Islet of Langerhans (tissue), 1 donor: ENCODE measurements around the gene RELL2.

Source experiments
- FAIRE-seq: peaks from one replicate; lab custom pipeline; 2011; peaks lifted over from hg19 to GRCh38; lab: Jason Lieb, UNC

Gene RELL2

GRCh38 chr5:141680178-141680577, 43.4 kb downstream of the RELL2 start:
- FAIRE-seq: no peak

DNA sequence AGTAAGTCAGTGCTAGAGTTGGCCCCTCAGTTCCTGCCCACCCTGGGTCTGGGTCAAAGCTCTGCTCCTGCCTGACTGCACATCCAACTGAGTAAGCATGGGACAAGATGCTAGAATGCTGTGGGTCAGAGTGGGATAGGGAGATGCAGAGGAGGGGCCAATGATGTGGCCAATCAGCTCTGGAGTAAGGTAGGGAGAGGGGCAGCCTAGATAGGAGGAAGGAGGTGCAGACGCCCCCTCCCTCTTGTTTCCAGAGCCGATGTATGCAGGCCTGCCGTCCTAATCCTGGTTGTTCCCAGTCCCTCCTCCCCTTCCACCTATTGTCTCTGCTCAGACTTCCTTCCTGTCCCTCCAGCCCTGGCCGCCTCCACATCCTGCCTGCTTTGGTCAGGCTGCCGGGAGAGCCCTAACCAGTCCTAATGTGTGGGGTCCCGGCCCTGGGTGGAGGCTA, 44.0 kb downstream of the RELL2 start:
- no peak for FAIRE-seq

DNA sequence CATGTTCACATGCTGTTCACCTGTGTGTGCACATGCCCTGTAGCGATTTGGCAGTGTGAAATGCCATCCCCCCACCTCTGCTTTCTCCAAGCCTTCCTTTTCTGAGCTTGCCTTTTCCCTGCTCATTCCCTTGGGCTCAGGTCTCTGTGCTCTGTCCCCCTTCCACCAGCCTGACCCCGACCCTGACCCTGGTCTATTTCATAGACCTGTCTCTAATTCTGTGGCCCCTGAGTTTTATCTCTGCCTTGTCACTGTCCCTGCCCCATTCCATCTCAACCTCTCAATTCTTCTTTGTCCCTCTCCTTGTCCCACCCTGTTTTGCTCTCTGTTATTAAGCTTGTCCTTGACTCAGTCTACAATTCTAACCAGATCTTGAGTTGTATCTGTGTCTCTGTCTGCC, 44.5 kb downstream of the RELL2 start:
- FAIRE-seq: no peak

GRCh38 chr5:141681695-141682641, 45.2 kb downstream of the RELL2 start, which contains the start of gene ARAP3:
TSS of gene ARAP3 (minus strand) at chr5:141682230. CDS start at chr5:141680486, 1,744 bp downstream.
- no peak for FAIRE-seq

GRCh38 chr5:141683596-141684141, 46.9 kb downstream of the RELL2 start:
- no peak for FAIRE-seq

DNA sequence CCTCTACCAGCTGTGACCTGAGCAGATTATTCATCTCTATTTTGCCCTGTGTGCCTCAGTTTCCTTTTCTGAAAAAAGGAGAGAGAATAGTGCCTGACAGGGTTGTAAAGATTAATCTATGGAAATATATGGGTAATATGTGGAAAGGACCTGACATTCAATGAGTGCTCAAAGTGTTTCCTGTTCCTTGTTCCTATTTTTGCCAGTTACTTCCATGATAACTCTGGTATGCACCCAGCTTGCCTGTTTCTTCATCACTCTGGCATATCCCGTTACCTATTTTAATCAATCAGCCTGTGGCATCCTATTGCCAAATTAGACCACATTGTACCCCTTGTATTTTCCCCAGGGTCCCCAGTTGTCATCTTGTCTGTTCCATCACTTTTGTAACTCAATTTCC, 48.8 kb downstream of the RELL2 start:
- no peak for FAIRE-seq

DNA sequence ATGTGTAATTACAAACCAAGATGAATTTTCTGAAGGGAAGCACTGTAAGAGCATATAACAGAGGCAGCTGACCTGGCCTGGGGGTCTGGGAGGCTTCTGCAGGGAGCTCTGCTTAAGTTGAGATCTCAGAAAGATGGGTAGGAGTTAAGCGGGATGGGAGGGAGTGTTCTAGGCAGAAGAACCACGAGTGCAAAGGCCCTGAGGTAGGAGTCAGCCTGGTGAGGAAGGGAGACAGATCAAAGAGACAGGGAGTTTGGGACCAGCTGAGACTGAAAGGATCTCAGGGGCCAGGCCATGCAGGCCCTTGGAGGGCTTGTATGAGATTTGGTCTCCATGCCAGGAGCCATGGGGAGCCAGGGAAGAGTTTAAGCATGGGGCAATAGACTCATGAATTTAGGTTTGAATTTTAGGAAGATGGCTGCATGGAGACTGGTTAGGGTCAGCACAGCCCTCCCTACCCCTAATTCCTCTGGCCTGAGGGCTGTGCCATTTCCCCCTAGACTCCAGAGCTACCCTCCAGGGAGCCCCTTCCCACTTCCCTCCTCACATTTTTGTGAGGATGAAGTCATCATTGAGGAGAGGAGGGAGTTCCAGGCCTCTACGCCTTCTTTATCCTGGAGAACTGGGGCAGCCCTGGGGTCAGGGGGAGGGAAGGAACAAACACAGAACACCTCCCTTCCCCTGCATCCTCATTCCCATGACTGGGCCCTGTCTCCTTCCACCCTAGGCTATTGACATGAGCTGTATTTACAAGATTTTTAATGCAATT, 50.0 kb downstream of the RELL2 start:
- no peak for FAIRE-seq
